Erythroblast (primary cell): ENCODE data around the gene ARPC5L.
"Not testable (repeated sequence)": the region's sequence is repeated elsewhere in the genome, so short reads cannot be mapped to it uniquely, and the experiment has no call there.

Experiments
- DNase-seq, 2 experiments: peaks; one replicate each; lab custom pipeline; 2025; lab: John Stamatoyannopoulos, UW
- GATA1 ChIP-seq: IDR thresholded peaks from 2 replicates; pipeline ENCODE4 v1.6.1; 2011; ENCODE audit warnings: low read depth, mild to moderate bottlenecking, control low read depth, low read length, moderate library complexity
- POLR2A ChIP-seq: IDR thresholded peaks from 2 replicates; pipeline ENCODE4 v1.6.1; 2011; ENCODE audit warnings: mild to moderate bottlenecking, low read length

ARPC5L gene

DNA sequence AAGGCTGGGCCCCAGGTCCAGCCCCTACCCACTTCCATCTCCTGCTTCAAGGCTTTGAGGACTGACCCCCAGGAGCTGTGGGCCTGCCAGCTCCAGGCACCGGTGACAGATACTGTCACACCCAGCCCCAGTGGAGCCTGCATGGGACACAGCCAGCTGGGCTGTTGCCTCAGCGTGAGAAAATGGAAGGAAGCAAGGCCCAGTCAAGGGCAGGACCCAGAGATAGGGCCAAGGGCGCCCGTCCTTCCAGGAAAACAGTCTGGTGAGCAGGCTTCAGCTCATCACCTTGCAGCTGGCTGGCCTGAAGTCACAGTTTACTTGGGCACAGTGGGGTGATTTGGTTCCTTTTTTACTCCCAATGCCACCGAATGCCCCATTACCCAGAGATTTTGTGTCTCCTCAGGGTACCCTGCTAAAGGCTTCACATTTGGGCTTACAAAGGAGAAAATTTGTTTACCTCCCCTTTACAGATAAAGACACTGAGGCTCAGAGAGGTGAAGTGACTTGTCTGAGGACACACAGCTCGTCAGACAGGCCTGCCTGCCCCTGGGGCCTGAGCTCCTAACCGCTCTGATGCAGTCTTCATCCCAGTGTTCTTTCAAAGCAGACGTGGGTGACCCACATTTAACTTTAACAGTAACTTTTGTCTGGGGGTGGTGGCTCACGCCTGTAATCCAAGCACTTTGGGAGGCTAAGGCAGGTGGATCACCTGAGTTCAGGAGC lies 30.1 kb upstream of the ARPC5L start:
- no peak for DNase-seq
- TF ChIP-seq GATA1 (no peak), POLR2A (no peak)

DNA sequence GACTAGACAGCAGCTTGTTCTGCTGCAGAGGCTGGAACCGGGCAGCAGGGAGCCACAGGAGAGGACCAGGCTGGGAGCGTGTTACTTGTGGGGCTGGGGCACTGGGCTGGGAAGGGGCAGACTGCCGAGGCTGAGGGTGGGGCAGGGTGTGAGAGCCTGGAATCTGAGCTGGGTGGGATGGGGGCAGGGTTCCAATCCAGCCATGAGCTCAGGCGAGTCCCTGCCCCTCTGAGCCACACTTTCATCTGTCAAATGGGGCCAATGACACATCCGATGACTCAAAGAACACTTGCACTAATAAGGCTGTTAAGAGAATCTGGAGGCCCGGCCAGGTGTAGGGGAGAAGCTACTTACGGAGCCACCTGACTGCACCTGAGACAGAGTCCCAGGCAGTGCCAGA lies 27.3 kb upstream of the ARPC5L start:
- no peak for DNase-seq
- TF ChIP-seq GATA1 (no peak), POLR2A (no peak)

DNA sequence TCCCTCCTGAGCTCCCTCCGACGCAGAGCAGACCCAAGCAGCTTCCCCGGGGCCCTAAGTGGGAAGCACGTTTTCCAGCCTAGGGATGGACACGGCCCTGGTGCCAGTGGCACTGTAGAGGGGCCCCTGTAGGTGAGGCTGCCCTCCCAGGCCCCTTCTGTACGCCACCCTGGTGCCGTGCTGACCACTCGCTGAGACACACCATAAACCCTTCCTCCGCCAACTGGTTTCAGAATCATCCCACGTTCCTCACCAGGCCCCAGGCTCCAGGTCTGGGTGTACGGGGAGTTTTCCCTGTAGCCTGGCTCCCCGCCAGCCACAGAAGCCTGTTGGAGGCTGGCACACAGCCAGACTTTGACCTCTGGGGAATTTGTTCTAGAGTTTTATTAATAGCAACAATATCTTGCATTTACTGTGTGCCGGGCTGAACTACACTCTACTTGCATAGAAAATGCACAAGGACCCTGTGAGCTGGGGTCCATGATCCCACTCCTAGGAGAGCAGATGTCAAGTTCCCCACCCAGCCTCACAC lies 26.8 kb upstream of the ARPC5L start:
- TF ChIP-seq POLR2A = no peak
- TF ChIP-seq GATA1 = no peak
- no peak for DNase-seq

DNA sequence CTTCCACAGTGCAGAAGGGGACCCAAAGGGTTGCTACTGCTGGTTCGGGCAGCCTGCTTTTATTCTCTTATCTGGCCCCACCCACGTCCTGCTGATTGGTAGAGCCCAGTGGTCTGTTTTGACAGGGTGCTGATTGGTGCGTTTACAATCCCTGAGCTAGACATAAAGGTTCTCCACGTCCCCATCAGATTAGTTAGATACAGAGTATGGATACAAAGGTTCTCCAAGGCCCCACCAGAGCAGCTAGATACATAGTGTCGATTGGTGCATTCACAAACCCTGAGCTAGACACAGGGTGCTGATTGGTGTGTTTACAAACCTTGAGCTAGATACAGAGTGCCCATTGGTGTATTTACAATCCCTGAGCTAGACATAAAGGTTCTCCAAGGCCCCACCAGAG lies 23.8 kb upstream of the ARPC5L start:
- DNase-seq = not testable (repeated sequence)

DNA sequence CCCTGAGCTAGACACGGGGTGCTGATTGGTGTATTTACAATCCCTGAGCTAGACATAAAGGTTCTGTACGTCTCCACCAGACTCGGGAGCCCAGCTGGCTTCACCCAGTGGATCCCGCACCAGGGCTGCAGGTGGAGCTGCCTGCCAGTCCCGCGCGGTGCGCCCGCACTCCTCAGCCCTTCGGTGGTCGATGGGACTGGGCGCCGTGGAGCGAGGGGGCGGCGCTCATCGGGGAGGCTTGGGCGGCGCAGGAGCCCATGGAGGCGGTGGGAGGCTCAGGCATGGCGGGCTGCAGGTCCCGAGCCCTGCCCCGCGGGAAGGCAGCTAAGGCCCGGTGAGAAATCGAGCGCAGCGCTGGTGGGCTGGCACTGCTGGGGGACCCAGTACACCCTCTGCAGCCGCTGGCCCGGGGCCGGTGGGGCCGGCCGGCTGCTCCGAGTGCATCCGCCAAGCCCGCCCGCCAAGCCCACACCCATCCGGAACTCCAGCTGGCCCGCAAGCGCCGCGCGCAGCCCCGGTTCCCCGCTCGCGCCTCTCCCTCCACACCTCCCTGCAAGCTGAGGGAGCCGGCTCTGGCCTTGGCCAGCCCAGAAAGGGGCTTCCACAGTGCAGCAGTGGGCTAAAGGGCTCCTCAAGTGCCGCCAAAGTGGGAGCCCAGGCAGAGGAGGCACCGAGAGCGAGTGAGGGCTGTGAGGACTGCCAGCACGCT lies 23.2 kb upstream of the ARPC5L start:
- not testable (repeated sequence) for DNase-seq

DNA sequence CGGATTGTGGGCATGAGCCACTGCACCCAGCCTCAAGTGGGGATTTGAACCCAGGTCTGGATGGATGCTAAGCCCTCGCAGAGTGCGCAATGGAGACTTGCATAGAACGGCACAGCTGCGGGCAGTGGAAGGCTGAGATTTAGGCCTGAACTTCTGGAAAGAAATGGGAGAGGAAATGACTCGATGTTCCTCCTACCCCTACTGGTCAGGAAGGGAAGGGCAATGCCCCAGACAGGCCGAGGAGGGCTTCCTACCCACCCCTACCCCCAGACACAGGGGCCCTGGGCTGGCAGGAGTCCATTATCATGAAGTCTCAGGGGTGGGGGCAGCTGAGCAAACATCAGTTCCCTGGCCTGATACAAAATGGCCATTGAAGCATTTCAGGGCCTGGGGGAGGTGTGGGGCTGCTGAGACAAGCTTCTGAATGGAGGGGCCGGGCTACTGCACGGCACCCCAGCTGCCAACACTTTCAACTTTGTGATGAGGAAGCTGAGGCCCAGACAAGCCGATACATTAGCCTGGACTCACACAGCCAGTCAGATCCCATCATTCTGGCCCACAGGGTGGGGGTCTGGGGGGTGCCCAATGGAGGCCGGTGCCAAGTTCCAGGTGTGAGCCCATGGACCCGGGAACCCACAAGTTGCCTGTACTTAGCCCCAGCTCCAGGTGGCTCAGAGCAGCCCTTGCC lies 22.2 kb upstream of the ARPC5L start:
- TF ChIP-seq POLR2A = no peak
- no peak for TF ChIP-seq GATA1
- DNase-seq = no peak

DNA sequence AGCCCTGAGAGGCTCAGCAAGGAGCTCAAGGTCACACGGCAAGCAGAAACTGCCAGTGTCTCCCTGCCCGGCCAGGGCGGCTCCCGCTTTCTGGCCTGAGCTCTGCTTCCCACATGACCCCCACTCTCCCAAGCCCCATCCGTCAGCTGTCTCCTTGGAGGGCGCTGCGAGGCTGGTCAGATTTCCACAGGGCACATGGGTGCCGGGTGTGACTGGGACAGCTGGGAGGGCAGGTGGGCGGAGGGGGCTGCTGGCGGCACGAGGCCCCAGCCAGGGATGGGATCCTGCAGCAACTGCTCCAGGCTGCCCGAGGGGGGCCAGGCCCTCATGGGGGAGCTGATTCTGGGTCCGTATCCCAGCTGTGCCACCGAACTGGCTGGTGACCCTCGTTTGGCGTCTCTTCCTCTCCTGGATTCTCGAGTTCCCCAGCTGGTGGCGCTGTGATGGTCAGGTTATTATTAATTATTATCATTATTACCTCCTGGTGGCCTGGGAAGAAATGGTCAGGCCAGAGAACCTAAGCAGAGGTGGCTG lies 21.6 kb upstream of the ARPC5L start:
- DNase-seq = peak; percentile 39 to 40
- TF ChIP-seq GATA1 = no peak
- TF ChIP-seq POLR2A = no peak

DNA sequence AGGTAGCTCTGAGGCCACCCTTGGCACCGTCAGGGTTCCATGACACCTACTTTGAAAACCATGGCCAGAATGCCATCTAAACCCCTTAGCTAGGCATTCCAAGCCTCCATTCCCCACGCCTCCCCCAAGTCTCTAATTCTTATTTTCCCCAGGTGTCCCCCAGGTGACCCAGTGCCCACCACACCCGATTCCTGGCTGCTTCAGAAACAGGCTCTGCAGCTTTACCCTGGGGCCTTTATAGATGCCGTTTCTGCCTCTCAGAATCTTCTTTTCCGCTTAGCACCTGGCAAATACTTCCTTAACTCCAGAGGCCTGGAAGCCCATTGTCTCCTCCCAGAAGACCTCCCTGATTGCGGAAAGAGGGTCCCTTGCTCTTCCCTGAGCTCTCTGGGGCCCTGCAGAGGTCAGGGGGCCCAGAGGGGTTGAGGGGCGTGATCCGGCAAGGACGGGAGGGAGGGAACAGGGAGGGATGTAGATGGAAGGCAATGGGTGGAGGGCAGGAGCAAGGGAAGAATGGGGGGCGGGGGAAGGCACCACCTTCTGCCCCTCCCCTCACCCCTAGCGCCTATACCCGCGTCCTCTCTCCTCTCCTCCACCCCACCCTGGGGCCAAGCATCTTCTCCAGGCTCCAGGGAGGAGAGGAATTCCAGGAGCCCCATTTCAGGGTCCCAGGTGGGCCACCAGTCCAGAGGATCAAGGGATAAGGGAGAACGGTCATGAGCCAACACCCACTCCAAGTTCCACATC lies 20.7 kb upstream of the ARPC5L start:
- no peak for DNase-seq
- TF ChIP-seq POLR2A (no peak), GATA1 (no peak)

DNA sequence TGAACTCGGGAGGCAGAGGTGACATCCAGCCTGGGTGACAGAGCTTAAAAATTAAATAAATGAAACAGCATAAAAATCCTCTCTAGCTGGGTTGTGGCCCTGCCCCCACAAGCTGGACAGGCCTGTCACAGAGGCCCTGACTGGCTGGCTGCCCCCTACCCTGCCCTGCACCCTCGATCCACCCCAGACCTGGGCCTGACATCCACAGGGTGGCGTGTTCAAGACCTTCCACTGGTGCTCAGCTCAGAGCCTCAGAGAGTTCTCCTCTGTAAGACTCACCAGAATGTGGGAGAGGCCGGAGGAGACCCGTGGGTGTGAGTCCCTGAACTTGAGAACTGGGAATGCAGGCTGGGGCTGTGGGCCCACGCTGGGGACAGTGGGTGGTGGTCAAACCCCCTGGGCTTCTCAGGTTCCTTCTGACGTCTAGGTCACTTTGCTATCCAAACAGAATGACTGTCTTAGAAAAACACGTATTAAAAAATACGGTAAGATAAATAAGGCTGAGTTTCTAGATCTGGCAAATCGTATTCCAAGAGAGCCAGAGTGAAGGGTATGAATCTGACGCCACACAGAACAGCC lies 18.4 kb upstream of the ARPC5L start:
- TF ChIP-seq POLR2A = no peak
- TF ChIP-seq GATA1 = no peak

DNA sequence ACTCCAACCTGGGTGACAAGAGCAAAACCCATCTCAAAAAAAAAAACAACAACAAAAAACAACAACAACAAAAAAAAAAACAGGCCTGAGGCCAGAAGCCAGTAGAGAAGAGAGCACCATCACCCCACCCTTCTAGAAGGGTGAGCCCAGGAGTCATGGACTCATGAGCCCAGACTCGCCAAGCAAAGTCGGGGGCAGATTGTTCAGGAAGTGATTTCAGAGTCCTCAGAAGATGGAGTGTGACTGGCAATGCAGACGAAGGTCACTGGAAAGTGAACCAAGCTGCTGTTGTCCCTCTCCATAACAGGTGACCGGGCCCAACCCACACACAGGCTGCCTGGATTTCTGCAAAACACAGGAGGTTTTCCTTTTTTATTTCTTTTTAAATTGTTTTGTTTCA lies 17.6 kb upstream of the ARPC5L start:
- TF ChIP-seq POLR2A = no peak
- TF ChIP-seq GATA1 = no peak
- DNase-seq = no peak

More for the DNA sequence above, 18.4 kb upstream of the ARPC5L start:
- no peak for DNase-seq

DNA sequence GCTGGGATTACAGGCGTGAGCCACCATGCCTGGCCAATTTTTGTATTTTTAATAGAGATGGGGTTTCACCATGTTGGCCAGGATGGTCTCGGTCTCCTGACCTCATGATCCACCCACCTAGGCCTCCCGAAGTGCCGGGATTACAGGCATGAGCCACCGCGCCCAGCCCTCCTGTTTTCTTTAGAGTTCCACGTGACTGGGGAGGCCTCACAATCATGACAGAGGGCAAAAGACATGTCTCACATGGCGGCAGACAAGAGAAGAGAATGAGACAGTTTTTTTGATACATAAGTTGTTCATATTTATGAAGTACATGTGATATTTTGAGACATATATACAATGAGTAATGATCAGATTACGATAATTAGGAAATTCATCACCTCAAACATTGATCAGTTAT lies 15.5 kb upstream of the ARPC5L start:
- DNase-seq = not testable (repeated sequence)

DNA sequence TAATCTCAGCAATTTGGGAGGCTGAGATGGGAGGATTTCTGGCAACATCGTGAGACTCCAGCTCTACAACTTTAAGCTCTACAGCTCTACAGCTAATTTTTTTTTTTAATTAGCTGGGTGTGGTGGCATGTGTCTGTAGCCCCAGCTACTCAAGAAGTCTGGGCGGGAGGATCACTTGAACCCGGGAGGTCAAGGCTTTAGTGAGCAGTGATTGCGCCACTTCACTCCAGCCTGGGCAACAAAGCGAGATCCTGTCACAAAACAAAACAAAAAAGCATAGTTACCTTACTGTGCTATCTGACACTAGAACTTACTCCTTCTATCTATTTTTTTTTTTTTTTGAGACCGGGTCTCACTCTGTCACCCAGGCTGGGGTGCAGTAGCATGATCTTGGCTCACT lies 15.0 kb upstream of the ARPC5L start:
- DNase-seq = no peak
- TF ChIP-seq POLR2A (no peak), GATA1 (no peak)

DNA sequence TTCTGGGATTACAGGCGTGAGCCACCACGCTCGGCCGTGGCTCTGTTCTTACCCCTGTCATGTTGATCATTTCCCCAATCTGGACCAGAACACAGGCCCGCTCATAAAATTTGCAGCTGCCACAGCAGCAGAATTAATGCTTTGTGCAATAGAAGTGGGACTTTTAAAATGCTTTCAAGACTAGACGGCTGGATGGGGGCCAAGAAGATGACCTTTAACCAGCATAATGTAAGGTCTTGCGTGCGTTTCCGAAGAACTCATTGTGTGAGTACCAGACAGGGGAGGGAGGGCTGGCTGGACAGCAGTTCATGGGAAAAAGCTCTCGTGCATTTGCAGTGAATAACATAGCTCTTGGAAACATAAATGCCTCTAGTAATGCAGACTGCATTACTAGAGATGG lies 12.1 kb upstream of the ARPC5L start:
- no peak for DNase-seq
- TF ChIP-seq GATA1 (no peak), POLR2A (no peak)
